GM10248 (cell line): ENCODE results near the gene SLC38A6.

ENCODE experiments used
- CTCF ChIA-PET: fragments of 300-600 bp; sonication (Branson Sonifier 250); formaldehyde crosslinking; extraction: SDS; loops from one replicate; lab custom pipeline; 2021; ENCODE audit warnings: antibody characterized with exemption; lab: Yijun Ruan, JAX
- POLR2A ChIA-PET: fragments of 350-650 bp; sonication (Branson Sonifier 250); formaldehyde crosslinking; extraction: SDS; loops from one replicate; lab custom pipeline; 2020; ENCODE audit warnings: antibody characterized with exemption; lab: Yijun Ruan, JAX
- DNase-seq: peaks from one replicate; pipeline ENCODE4 v3.0.0; 2012; ENCODE audit errors: extremely low spot score
- CTCF ChIP-seq: IDR thresholded peaks from 2 replicates; pipeline ENCODE4 v1.5.1; 2012; ENCODE audit warnings: mild to moderate bottlenecking, low read depth; ENCODE audit errors: extremely low read depth, missing control alignments, control extremely low read depth

Gene SLC38A6

GRCh38 chr14:60972295-60972694 is 8.8 kb upstream of the SLC38A6 start:
- no peak for TF ChIP-seq CTCF
- ChIA-PET CTCF (no interaction called here), POLR2A (no interaction called here)

GRCh38 chr14:60973070-60973469 is 8.0 kb upstream of the SLC38A6 start:
- TF ChIP-seq CTCF, result no peak
- ChIA-PET CTCF (no interaction called here), POLR2A (no interaction called here)
- DNase-seq, result no peak

More at GRCh38 chr14:60972295-60972694, 8.8 kb upstream of the SLC38A6 start:
- DNase-seq, result no peak

GRCh38 chr14:60974090-60974651 is 6.9 kb upstream of the SLC38A6 start:
- TF ChIP-seq CTCF, result no peak
- ChIA-PET CTCF (no interaction called here), POLR2A (no interaction called here)
- no peak for DNase-seq

GRCh38 chr14:60975551-60975950 is 5.5 kb upstream of the SLC38A6 start:
- POLR2A ChIA-PET, result no interaction called here
- TF ChIP-seq CTCF, result no peak
- no peak for DNase-seq
- CTCF ChIA-PET, result no interaction called here

GRCh38 chr14:60977847-60978246 is 3.2 kb upstream of the SLC38A6 start:
- no peak for TF ChIP-seq CTCF
- no peak for DNase-seq
- ChIA-PET CTCF (no interaction called here), POLR2A (no interaction called here)

- CTCF ChIA-PET, result interaction anchor here (1.9 kb wide), 1 partner anchor 13 kb away, joined by 5 read pairs; no protein-coding TSS in a partner anchor
- no peak for TF ChIP-seq CTCF
- POLR2A ChIA-PET, result interaction anchor here (0.7 kb wide), 1 partner anchor 14 kb away, joined by 3 read pairs; no protein-coding TSS in a partner anchor
- no peak for DNase-seq
Observed at GRCh38 chr14:60981633-60982455, 799 bp downstream of the SLC38A6 start.
